Dedifferentiated amniotic fluid mesenchymal stem cell (primary cell): ENCODE results near the gene ASIC5.
A peak's percentile ranks its signal among the peaks of the same experiment; 100 is the strongest.

ENCODE experiments used
- DNase-seq: peaks from one replicate; pipeline ENCODE4 v3.0.0-alpha.2; 2016; ENCODE audit errors: extremely low spot score

Gene ASIC5

DNA sequence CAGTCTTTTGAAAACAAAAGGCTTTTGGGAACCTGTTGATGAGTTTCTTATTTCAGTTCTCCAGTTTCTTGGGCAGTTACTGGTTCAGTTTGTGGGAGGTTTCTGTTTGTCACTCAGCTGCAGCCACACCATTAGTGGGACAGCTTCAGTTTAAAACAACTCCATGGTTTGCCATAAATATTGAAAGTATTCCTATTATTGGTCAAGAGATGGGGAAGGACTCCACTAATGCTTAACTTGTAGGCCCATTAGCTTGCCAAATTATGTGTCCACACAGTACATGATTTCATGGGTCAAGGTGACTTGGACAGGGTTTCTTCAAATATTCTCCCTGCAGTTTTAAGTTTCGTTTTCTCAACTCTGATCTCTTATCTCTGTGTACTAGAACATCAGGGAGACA lies 15.5 kb upstream of the ASIC5 start:
- no peak for DNase-seq

DNA sequence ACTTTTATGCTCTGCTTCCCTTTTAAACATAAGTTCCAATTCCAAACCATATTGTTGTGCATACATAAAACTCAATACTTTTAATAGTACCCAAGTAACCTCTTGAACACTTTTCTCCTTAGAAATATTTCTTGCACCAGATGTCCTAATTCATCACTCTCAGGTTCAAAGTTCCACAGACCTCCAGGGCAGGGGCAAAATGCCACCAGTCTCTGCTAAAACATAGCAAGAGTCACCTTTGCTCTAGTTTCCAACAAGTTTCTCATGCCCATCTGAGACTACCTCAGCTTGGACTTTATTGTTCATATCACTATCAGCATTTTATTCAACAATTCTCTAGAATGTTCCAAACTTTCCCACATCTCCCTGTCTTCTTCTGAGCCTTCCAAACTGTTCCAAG lies 13.7 kb upstream of the ASIC5 start:
- DNase-seq: no peak

- no peak for DNase-seq
Observed at GRCh38 chr4:155878611-155879010, 12.5 kb upstream of the ASIC5 start.

DNA sequence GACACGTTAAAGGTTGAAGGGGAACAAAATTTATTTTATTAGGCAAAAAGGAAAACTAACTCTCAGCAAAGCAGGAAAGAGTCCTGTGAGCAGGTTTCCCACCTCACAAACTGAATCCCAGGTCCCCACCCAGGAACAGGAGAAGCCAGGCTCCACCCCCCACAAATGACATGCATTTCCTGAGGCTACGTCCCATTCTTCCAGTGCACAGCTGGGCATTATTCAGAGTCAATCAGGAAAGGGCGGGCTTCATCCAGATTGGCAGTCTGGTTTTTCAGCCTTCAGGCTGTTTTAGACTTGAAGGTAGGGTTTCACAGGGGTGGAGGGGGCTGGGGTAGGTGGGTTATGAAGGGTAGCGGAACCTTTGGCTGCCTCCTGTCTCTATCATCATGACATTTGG lies 11.9 kb upstream of the ASIC5 start:
- no peak for DNase-seq

DNA sequence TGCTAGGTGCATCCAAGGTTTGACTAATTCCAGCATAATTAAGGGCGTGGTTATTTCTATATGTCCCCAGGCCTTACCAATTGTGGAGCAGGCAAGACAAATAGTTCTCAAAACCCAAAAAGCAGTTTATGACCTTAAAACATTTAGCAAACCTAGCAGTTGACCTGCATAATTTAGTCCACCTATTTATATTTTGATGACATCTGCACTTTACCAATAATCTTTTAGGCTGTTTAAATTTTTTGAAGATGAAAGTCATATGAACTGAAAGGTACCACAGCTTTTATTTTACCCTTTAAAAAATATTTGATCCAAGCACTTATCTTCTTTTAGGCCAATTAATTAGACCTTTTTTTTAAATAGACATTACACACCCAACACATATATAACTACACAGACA lies 9.8 kb upstream of the ASIC5 start:
- no peak for DNase-seq

GRCh38 chr4:155855897-155856296 lies 10.2 kb downstream of the ASIC5 start:
- no peak for DNase-seq

DNA sequence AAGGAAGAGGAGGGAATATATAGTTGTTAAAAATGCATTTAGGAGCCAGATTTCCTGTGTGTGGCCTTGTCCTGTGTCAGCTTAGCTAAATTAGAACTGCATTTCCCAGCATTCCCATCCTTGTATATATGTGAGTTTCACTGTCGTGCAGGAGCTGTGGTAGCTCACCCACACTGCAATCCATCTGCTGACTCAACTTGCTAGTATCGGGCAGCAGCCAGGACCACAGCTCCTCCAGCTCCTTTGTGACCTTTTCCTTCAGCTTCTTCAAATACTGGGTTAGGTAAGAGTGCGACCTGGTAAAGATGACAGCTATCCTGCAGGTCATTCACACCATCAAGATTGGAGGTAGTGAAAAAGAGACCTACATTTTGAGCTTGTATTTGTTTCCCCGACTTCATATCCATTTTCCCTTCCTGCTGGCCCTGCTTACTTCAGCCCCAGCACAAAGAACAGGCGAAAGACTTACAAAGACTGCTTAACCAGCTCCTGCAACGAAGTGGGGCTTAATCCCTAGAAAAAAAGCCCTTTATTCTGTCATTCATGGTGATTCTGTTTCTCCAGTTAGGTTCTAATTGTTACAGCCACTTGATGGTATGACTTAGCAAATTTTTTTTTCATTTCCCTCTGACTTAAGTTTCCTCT lies 11.4 kb downstream of the ASIC5 start:
- DNase-seq: peak; percentile 55

DNA sequence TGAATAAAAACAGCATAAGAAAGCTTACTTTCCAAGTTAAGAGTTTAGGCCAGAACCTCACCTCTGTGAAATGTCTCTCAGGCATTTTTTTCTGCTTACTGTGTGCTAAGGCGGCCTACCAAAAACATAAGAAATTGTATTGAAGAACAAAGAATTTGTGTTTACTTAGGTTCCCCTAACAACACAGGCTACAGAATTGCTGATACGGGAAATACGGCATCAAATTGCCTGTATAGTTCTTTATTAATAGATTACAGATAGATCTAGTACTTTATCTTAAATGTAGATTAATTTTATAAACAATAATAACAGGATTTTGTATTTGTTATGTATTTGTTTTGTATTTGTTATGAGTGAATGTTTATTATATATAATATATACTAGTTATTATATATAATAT lies 12.9 kb downstream of the ASIC5 start:
- DNase-seq: no peak

- no peak for DNase-seq
Observed at GRCh38 chr4:155849042-155849441, 17.0 kb downstream of the ASIC5 start.

DNA sequence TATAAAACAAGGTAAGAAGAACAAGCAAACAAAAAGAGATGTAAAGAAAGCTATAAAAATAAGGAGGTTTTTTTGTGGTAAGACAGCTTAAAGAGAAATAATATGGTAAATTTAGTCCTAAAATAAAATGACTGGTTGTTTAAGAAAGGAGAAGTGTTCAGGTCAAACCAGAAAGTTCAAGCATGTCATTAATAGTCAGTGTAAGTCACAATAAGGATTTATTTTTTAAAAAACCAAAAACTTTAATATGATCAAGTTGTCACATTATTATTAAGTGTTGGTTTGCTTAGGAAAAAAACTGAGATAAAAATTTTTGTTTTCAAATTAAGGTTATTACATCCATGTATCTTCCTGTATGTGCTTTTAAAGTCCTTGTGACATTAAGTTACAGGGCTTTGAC lies 19.1 kb downstream of the ASIC5 start:
- DNase-seq: no peak

DNA sequence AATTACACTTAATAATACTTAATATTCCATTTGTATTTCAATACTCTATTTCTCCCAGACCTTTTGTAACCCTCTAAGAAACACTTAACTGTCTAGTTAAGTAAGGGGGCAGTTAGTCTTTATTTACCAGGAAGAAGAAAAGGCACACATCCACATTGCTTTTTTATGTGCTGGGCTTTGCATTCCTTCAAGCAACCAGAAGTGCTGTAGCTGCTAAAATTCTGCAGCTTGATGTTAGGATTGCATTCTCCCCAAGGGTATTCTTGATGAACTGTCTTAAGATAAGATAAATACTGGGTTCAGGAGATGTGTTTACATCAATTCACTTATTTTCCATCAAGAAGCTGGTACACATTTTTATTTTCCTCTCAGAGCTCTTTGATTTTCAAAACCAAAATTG lies 24.0 kb downstream of the ASIC5 start:
- DNase-seq: no peak

- no peak for DNase-seq
Observed at GRCh38 chr4:155837203-155837796, 28.8 kb downstream of the ASIC5 start.

DNA sequence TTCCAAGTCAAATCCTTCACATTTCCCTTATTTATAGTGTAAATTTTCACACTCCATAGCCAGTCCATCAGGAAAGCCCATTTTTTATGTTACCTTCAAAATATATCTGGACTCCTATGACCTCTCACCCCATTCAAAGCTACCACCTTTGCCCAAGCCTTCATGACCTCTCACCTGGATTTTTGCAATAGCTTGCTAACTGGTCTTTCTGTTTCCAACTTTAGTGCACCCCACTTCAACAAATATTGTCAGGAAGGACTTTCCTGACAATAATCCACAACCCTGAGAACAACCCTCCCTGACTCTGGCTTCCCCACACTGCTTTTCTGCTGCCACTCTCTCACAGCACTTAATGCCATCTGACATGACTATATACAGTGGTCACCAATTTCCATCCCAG lies 33.4 kb downstream of the ASIC5 start:
- no peak for DNase-seq

GRCh38 chr4:155828628-155829027 lies 37.4 kb downstream of the ASIC5 start:
- DNase-seq: peak; percentile 78

GRCh38 chr4:155822572-155822971 lies 43.5 kb downstream of the ASIC5 start:
- no peak for DNase-seq

- no peak for DNase-seq
Observed at GRCh38 chr4:155820887-155821518, 45.1 kb downstream of the ASIC5 start.

- DNase-seq: peak; percentile 21
Observed at GRCh38 chr4:155819066-155819465, 47.0 kb downstream of the ASIC5 start.

DNA sequence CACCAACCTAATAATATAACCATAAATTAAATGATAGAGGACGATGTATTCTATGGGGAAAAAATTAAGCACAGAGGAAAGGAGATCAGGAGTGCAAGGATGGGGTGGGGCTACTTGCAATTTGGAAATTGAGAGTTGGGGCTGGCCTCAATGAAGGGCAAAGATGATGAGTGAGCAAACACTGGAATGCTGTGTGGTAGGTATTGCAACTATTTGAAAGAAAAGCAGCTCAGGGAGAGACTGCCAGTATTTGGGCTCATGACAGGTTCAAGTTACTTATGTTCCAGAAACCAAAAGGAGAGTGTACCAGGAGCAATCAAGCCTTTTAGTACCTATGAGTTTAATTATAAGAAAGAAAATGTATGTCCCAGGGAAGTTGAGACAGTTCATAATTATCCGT lies 47.4 kb downstream of the ASIC5 start:
- peak; percentile 32 for DNase-seq

- DNase-seq: no peak
Observed at GRCh38 chr4:155811083-155811482, 55.0 kb downstream of the ASIC5 start.

- DNase-seq: peak; percentile 82
Observed at GRCh38 chr4:155809835-155810234, 56.2 kb downstream of the ASIC5 start.

DNA sequence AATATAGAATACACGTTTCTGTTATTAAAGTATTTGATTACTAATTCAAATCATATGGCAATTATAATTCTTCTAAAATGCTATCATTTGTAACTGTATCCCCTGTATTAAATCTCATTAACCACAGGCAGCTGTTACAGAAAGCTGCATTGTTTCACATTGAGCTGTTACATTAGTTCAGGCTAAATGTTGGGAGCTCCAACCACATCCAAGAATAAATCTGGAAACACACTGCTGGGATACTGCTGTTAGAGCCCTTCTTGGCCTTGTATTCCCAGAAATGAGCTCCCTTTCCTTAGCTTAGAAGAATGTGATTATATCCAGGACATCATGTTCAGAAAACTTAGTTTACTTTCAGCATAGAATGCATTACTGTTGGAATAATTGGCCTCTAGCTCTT lies 59.1 kb downstream of the ASIC5 start:
- peak; percentile 74 for DNase-seq

DNA sequence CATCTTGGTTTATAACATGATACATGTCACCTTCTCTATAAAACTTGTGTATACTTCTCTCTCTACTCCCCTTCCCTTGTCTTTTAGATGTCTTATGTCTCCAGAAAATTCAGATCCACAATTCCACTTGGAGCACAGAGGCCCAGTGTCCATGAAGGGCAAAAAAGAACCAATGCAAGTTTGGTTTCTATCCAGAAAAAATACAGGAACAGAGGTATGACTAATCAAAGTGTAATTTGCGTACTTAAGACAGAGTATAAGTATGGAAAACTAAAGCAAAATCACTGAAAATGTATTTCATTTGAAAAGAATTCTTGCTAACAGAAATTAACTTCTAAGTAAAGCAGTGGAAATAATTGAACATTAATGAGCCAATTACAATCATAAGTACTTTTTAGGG lies 61.1 kb downstream of the ASIC5 start:
- no peak for DNase-seq

- DNase-seq: no peak
Observed at GRCh38 chr4:155802190-155802959, 63.7 kb downstream of the ASIC5 start.
